GM21786 (cell line): ENCODE measurements around the gene FAM90A26.
"Not testable (repeated sequence)": the region's sequence is repeated elsewhere in the genome, so short reads cannot be mapped to it uniquely, and the experiment has no call there.

Source experiments
- ATAC-seq: cut with Tn5 transposase; IDR thresholded peaks from one replicate; pipeline ENCODE4 v1.9.1; 2021; ENCODE audit not compliant: unreplicated experiment

FAM90A26 gene

GRCh38 chr4:9155101-9155886 lies 14.9 kb upstream of the FAM90A26 start:
- not testable (repeated sequence) for ATAC-seq

GRCh38 chr4:9158392-9158791 lies 11.8 kb upstream of the FAM90A26 start:
- not testable (repeated sequence) for ATAC-seq

- ATAC-seq: not testable (repeated sequence)
Observed at GRCh38 chr4:9160046-9160445, 10.2 kb upstream of the FAM90A26 start.

- not testable (repeated sequence) for ATAC-seq
Observed at GRCh38 chr4:9165990-9166389, 4.2 kb upstream of the FAM90A26 start.

GRCh38 chr4:9210357-9210756 lies 40.1 kb downstream of the FAM90A26 start, which contains the start of gene USP17L10:
Gene USP17L10, plus strand, starts transcription at chr4:9210657. Its CDS starts 0 bp downstream, at chr4:9210657.
- ATAC-seq: not testable (repeated sequence)

GRCh38 chr4:9214701-9215100 lies 44.5 kb downstream of the FAM90A26 start:
- ATAC-seq: not testable (repeated sequence)

- ATAC-seq: not testable (repeated sequence)
Observed at GRCh38 chr4:9215105-9215504, 44.9 kb downstream of the FAM90A26 start, which contains the start of gene USP17L11. Gene USP17L11, plus strand, starts transcription at chr4:9215405. Its CDS starts 0 bp downstream, at chr4:9215405.

- not testable (repeated sequence) for ATAC-seq
Observed at GRCh38 chr4:9219852-9220251, 49.6 kb downstream of the FAM90A26 start, which contains the start of gene USP17L12. Gene USP17L12, plus strand, starts transcription at chr4:9220152. Its CDS starts 0 bp downstream, at chr4:9220152.

GRCh38 chr4:9224596-9224995 lies 54.4 kb downstream of the FAM90A26 start, which contains the start of gene USP17L13:
Gene USP17L13, plus strand, starts transcription at chr4:9224896. Its CDS starts 0 bp downstream, at chr4:9224896.
- not testable (repeated sequence) for ATAC-seq
